Gastrocnemius medialis (tissue), 4 donors: ENCODE results near the gene S100PBP. TPM values are rescaled to one million over a fixed set of nuclear protein-coding genes. Genes with fewer than 3 reads are reported as not detected.

Experiments used
- ATAC-seq, 2 donors: fragments of 150-250 bp; one replicate each; pipeline ENCODE4 v1.9.1; 2016
- DNase-seq, 2 donors: peaks; one replicate each; pipeline ENCODE4 v3.0.0-alpha.2; 2019
- H3K27ac ChIP-seq, 4 donors: fragments of 200-600 bp; sonication (generic); 1 replicate in 1 of 4; 2 replicates in 3 of 4; pipeline ENCODE4 v1.5.1; 2016 to 2018; ENCODE audit warnings: mild to moderate bottlenecking in 2 of 4, moderate library complexity in 1 of 4
- H3K27me3 ChIP-seq, 3 donors: fragments of 200-600 bp; sonication (generic) in 2 of 3; 1 replicate in 1 of 3; 2 replicates in 2 of 3; pipeline versions ENCODE4 v1.5.1 to v1.6.0; 2016 to 2019; ENCODE audit warnings: mild to moderate bottlenecking in 1 of 3, moderate library complexity in 1 of 3
- H3K36me3 ChIP-seq, 2 donors: fragments of 200-600 bp; sonication (generic) in 1 of 2; one replicate each; pipeline ENCODE4 v1.5.1; 2017 to 2018
- H3K4me1 ChIP-seq, 2 donors: fragments of 200-600 bp; sonication (generic) in 1 of 2; one replicate each; pipeline ENCODE4 v1.5.1; 2016 to 2017; ENCODE audit warnings: mild to moderate bottlenecking in 2 of 2
- H3K4me3 ChIP-seq, 4 donors: fragments of 200-600 bp; sonication (generic) in 3 of 4; 1 replicate in 1 of 4; 2 replicates in 3 of 4; pipeline ENCODE4 v1.5.1; 2016 to 2019; ENCODE audit warnings: mild to moderate bottlenecking in 2 of 4
- H3K9me3 ChIP-seq, 3 donors: fragments of 200-600 bp; sonication (generic) in 2 of 3; 1 replicate in 1 of 3; 2 replicates in 2 of 3; pipeline ENCODE4 v1.5.1; 2016 to 2019
- CTCF ChIP-seq, 5 experiments: fragments of 450-650 bp in 3 of 5; fragments of 200-600 bp in 2 of 5; sonication (generic) in 2 of 5; IDR thresholded peaks in 4 of 5; conservative IDR thresholded peaks in 1 of 5; 1 replicate in 4 of 5; 2 replicates in 1 of 5; pipeline ENCODE4 v1.5.1; 2016 to 2019; ENCODE audit warnings: antibody characterized with exemption in 5 of 5, mild to moderate bottlenecking in 3 of 5, moderate library complexity in 3 of 5
- POLR2A ChIP-seq, 2 donors: fragments of 450-650 bp; IDR thresholded peaks; one replicate each; pipeline ENCODE4 v1.6.1; 2017; ENCODE audit warnings: antibody characterized with exemption in 2 of 2, mild to moderate bottlenecking in 2 of 2, moderate library complexity in 2 of 2
- in situ Hi-C, 4 donors: fragments of 200-750 bp; cut with MboI; loops; one replicate each; pipeline versions ENCODE4 v1.15.0 to v1.8.0; 2017; ENCODE audit warnings: low sequenced_read_pairs in 4 of 4
- intact Hi-C: fragments of 100-400 bp; cut with DNase I; formaldehyde crosslinking; loops from one replicate; pipeline ENCODE4 v1.15.1; 2023; ENCODE audit warnings: low total_unique reads
- total RNA-seq, 4 donors: library from RNA; depleted of rRNA; stranded (reverse); fragments of >200 nt; gene quantifications; one replicate each; pipeline versions ENCODE4 v1.1.0 to v1.2.3, GENCODE V29; 2016

Gene S100PBP
- total RNA-seq, 4 donors from 2014 or later, result 4.9 to 11.5 (median 9.9) TPM

GRCh38 chr1:32813941-32814739, 3.3 kb upstream of the S100PBP start:
- peak in 1 of 5 experiments; percentile 11 for TF ChIP-seq CTCF (IDR thresholded peaks at IDR 0.05 in 4 of 5, conservative IDR thresholded peaks at IDR 0.05 in 1 of 5)
- no peak for TF ChIP-seq POLR2A (IDR thresholded peaks at IDR 0.05)
- ATAC-seq (no peak), DNase-seq (peak in 1 of 2 donors; percentile 22)
- H3K4me1 ChIP-seq, result peaks cover 40 to 42% of the 10 kb centered on the region in 2 donors
- H3K9me3 ChIP-seq, result no peaks in the 10 kb centered on the region
- peaks cover 0 to 17% of the 10 kb centered on the region in 2 donors for H3K36me3 ChIP-seq
- H3K4me3 ChIP-seq, result no peak overlapping the region
- H3K27ac ChIP-seq, result peak overlapping the region; percentile 3 to 97 (median 52)
- in situ Hi-C loops, result no loop called here
- intact Hi-C loops, result no loop called here
- no peaks in the 10 kb centered on the region for H3K27me3 ChIP-seq

GRCh38 chr1:32816676-32817158, 736 bp upstream of the S100PBP start:
- intact Hi-C loops, result loop anchor here (1.0 to 5.0 kb wide), 4 partner anchors 114 to 656 kb away; partner anchors contain the start of genes RBBP4, SYNC and ZSCAN20
- Histone ChIP-seq H3K27ac (peak overlapping the region; percentile 95 to 99 (median 96)), H3K27me3 (no peaks in the 10 kb centered on the region), H3K9me3 (no peaks in the 10 kb centered on the region), H3K36me3 (no peaks in the 10 kb centered on the region), H3K4me1 (peaks cover 45 to 47% of the 10 kb centered on the region in 2 donors), H3K4me3 (peak overlapping the region; percentile 87 to 98 (median 92))
- peak; percentile 26 to 29 for ATAC-seq
- DNase-seq, result peak in 1 of 2 donors; percentile 6
- no peak for TF ChIP-seq POLR2A (IDR thresholded peaks at IDR 0.05)
- no peak for TF ChIP-seq CTCF (IDR thresholded peaks at IDR 0.05 in 4 of 5, conservative IDR thresholded peaks at IDR 0.05 in 1 of 5)
- in situ Hi-C loops, result no loop called here

- H3K4me1 ChIP-seq, result peaks cover 44 to 45% of the 10 kb centered on the region in 2 donors
- H3K4me3 ChIP-seq, result peak overlapping the region; percentile 91 to 98 (median 93)
- ATAC-seq (peak; percentile 44 to 55), DNase-seq (peak; percentile 58 to 85)
- H3K9me3 ChIP-seq, result no peaks in the 10 kb centered on the region
- intact Hi-C loops, result loop anchor here (1.0 to 5.0 kb wide), 4 partner anchors 116 to 654 kb away; partner anchors contain the start of genes RBBP4, SYNC and ZSCAN20
- H3K27ac ChIP-seq, result peak overlapping the region; percentile 95 to 99 (median 96)
- no peaks in the 10 kb centered on the region for H3K27me3 ChIP-seq
- no peaks in the 10 kb centered on the region for H3K36me3 ChIP-seq
- TF ChIP-seq POLR2A (IDR thresholded peaks at IDR 0.05) (no peak), CTCF (IDR thresholded peaks at IDR 0.05 in 4 of 5, conservative IDR thresholded peaks at IDR 0.05 in 1 of 5) (no peak)
- in situ Hi-C loops, result no loop called here
These were observed 648 bp downstream of the S100PBP start for GRCh38 chr1:32817815-32818786.

GRCh38 chr1:32818804-32819541, 1.5 kb downstream of the S100PBP start:
- H3K4me1 ChIP-seq, result peaks cover 35 to 38% of the 10 kb centered on the region in 2 donors
- H3K4me3 ChIP-seq, result peak overlapping the region; percentile 91 to 98 (median 93)
- peak overlapping the region; percentile 95 to 99 (median 96) for H3K27ac ChIP-seq
- in situ Hi-C loops, result no loop called here
- no peaks in the 10 kb centered on the region for H3K27me3 ChIP-seq
- no peak for ATAC-seq
- H3K36me3 ChIP-seq, result no peaks in the 10 kb centered on the region
- DNase-seq, result no peak
- no peak for TF ChIP-seq POLR2A (IDR thresholded peaks at IDR 0.05)
- no peaks in the 10 kb centered on the region for H3K9me3 ChIP-seq
- intact Hi-C loops, result loop anchor here (5.0 kb wide), 3 partner anchors 117 to 653 kb away; partner anchors contain the start of genes SYNC and ZSCAN20
